H1 (cell line): ENCODE measurements around the gene ADORA1. TPM values are rescaled to one million over a fixed set of nuclear protein-coding genes. Genes with fewer than 3 reads are reported as not detected.
A peak's percentile ranks its signal among the peaks of the same experiment; 100 is the strongest.

Source experiments
- CTCF ChIA-PET: fragments of 300-600 bp; sonication (Branson Sonifier 250); formaldehyde crosslinking; loops from one replicate; lab custom pipeline; 2021; ENCODE audit not compliant: partially characterized antibody; lab: Charles Lee
- POLR2A ChIA-PET: fragments of 300-600 bp; sonication (Branson Sonifier 250); formaldehyde crosslinking; loops from one replicate; lab custom pipeline; 2021; ENCODE audit warnings: inconsistent platforms; ENCODE audit not compliant: partially characterized antibody; lab: Charles Lee
- DNase-seq, 2 experiments: peaks; one replicate each; pipeline versions ENCODE4 v3.0.0 to v3.0.0-alpha.2; 2010 to 2022; ENCODE audit warnings: low spot score in 2 of 2, low read depth in 1 of 2, mixed read lengths in 1 of 2
- FAIRE-seq: peaks from 2 replicates; lab custom pipeline; 2011; peaks lifted over from hg19 to GRCh38; lab: Jason Lieb, UNC
- H2AFZ ChIP-seq: 2 replicates; pipeline ENCODE4 v1.8.1; 2012; ENCODE audit warnings: low read length, inconsistent platforms
- H2AK5ac ChIP-seq: 2 replicates; pipeline ENCODE4 v1.6.1; 2013; ENCODE audit warnings: low read depth, low read length
- H2BK120ac ChIP-seq: replicated peaks from 2 replicates; pipeline ENCODE3; 2013; ENCODE audit warnings: low read depth, low read length, inconsistent platforms
- H2BK12ac ChIP-seq: 2 replicates; pipeline ENCODE4 v1.6.1; 2013; ENCODE audit warnings: low read depth, low read length
- H2BK15ac ChIP-seq: 2 replicates; pipeline ENCODE4 v1.6.1; 2013; ENCODE audit warnings: low read length
- H2BK20ac ChIP-seq: 2 replicates; pipeline ENCODE4 v1.6.1; 2013; ENCODE audit warnings: low read length
- H2BK5ac ChIP-seq: 2 replicates; pipeline ENCODE4 v1.6.1; 2013; ENCODE audit warnings: low read depth, low read length
- H3K14ac ChIP-seq: 2 replicates; pipeline ENCODE4 v1.6.1; 2013; ENCODE audit warnings: inconsistent platforms; ENCODE audit not compliant: insufficient read length
- H3K18ac ChIP-seq: 2 replicates; pipeline ENCODE4 v1.6.1; 2013; ENCODE audit warnings: low read length; ENCODE audit errors: extremely low read depth
- H3K23ac ChIP-seq: 2 replicates; pipeline ENCODE4 v1.6.1; 2013; ENCODE audit warnings: inconsistent platforms; ENCODE audit not compliant: insufficient read length
- H3K23me2 ChIP-seq: 2 replicates; pipeline ENCODE4 v1.6.1; 2013; ENCODE audit warnings: low read depth, low read length
- H3K27ac ChIP-seq: 2 replicates; pipeline ENCODE4 v1.6.1; 2011; ENCODE audit warnings: low read depth, low read length, inconsistent platforms
- H3K27me3 ChIP-seq, 4 experiments: replicated peaks in 1 of 4; 1 replicate in 1 of 4; 2 replicates in 3 of 4; pipeline versions ENCODE4 v1.6.1 to v1.8.1; 2011 to 2013; ENCODE audit warnings: low read length in 3 of 4, mild to moderate bottlenecking in 3 of 4, inconsistent platforms in 2 of 4, mixed read lengths in 2 of 4, moderate library complexity in 1 of 4; ENCODE audit not compliant: control insufficient read depth in 3 of 4, insufficient read depth in 3 of 4; ENCODE audit errors: extremely low read depth in 1 of 4
- H3K36me3 ChIP-seq, 4 experiments: 2 replicates each; pipeline versions ENCODE4 v1.6.1 to v1.8.1; 2011 to 2013; ENCODE audit warnings: mild to moderate bottlenecking in 4 of 4, low read length in 3 of 4, moderate library complexity in 2 of 4, control low read depth in 1 of 4, inconsistent platforms in 1 of 4; ENCODE audit not compliant: insufficient read depth in 4 of 4, control insufficient read depth in 2 of 4
- H3K4ac ChIP-seq: replicated peaks from 2 replicates; pipeline ENCODE3; 2013; ENCODE audit warnings: low read length, low read depth, mixed read lengths, inconsistent platforms; ENCODE audit not compliant: insufficient read length
- H3K4me1 ChIP-seq, 4 experiments: replicated peaks in 1 of 4; 1 replicate in 1 of 4; 2 replicates in 3 of 4; pipeline versions ENCODE4 v1.6.1 to v1.8.1; 2011 to 2013; ENCODE audit warnings: low read length in 3 of 4, inconsistent platforms in 2 of 4, mixed read lengths in 1 of 4; ENCODE audit not compliant: insufficient read depth in 4 of 4, control insufficient read depth in 3 of 4
- H3K4me2 ChIP-seq, 2 experiments: 2 replicates each; pipeline versions ENCODE4 v1.6.1 to v1.8.1; 2011 to 2013; ENCODE audit warnings: low read depth in 2 of 2, low read length in 2 of 2, control low read depth in 1 of 2, inconsistent platforms in 1 of 2, mild to moderate bottlenecking in 1 of 2; ENCODE audit not compliant: insufficient read depth in 1 of 2
- H3K4me3 ChIP-seq, 4 experiments: fragments of 200-600, 300-600 bp in 1 of 4; sonication (generic), shearing (Covaris generic), sonication (Bioruptor Twin) in 1 of 4; 2 replicates each; pipeline versions ENCODE4 v1.5.1 to v1.8.1; 2011 to 2016; ENCODE audit warnings: low read length in 4 of 4, low read depth in 3 of 4, control low read depth in 2 of 4, inconsistent platforms in 2 of 4, mild to moderate bottlenecking in 2 of 4, mixed read lengths in 1 of 4, moderate library complexity in 1 of 4; ENCODE audit not compliant: insufficient read depth in 2 of 4; ENCODE audit errors: extremely low read depth in 1 of 4
- H3K56ac ChIP-seq: replicated peaks from 2 replicates; pipeline ENCODE3; 2013; ENCODE audit warnings: low read depth, mild to moderate bottlenecking, mixed read lengths, low read length, inconsistent platforms; ENCODE audit not compliant: insufficient read length
- H3K79me1 ChIP-seq: 2 replicates; pipeline ENCODE4 v1.6.1; 2013; ENCODE audit warnings: low read depth, low read length, control low read depth
- H3K79me2 ChIP-seq, 2 experiments: 2 replicates each; pipeline versions ENCODE4 v1.6.1 to v1.8.1; 2012 to 2013; ENCODE audit warnings: low read length in 2 of 2, mild to moderate bottlenecking in 2 of 2, inconsistent platforms in 1 of 2; ENCODE audit not compliant: insufficient read depth in 2 of 2, control insufficient read depth in 1 of 2
- H3K9ac ChIP-seq, 4 experiments: replicated peaks in 1 of 4; 1 replicate in 1 of 4; 2 replicates in 3 of 4; pipeline versions ENCODE4 v1.6.1 to v1.8.1; 2011 to 2013; ENCODE audit warnings: low read depth in 3 of 4, low read length in 3 of 4, control low read depth in 2 of 4, mild to moderate bottlenecking in 2 of 4, moderate library complexity in 2 of 4, inconsistent platforms in 1 of 4; ENCODE audit errors: extremely low read depth in 1 of 4
- H3K9me3 ChIP-seq, 2 experiments: 2 replicates each; pipeline versions ENCODE4 v1.6.1 to v1.8.1; 2012 to 2013; ENCODE audit warnings: mild to moderate bottlenecking in 2 of 2, moderate library complexity in 2 of 2, control low read depth in 1 of 2, inconsistent platforms in 1 of 2, low read depth in 1 of 2, low read length in 1 of 2, mixed read lengths in 1 of 2; ENCODE audit not compliant: insufficient read depth in 2 of 2
- H4K20me1 ChIP-seq, 2 experiments: replicated peaks in 1 of 2; 2 replicates each; pipeline versions ENCODE3 to v1.8.1; 2011 to 2013; ENCODE audit warnings: inconsistent platforms in 2 of 2, low read length in 2 of 2, mild to moderate bottlenecking in 1 of 2; ENCODE audit not compliant: insufficient read depth in 2 of 2, control insufficient read depth in 1 of 2
- H4K5ac ChIP-seq: 2 replicates; pipeline ENCODE4 v1.6.1; 2013; ENCODE audit warnings: low read length, low read depth, mixed read lengths, inconsistent platforms; ENCODE audit not compliant: insufficient read length
- H4K8ac ChIP-seq: 2 replicates; pipeline ENCODE4 v1.8.0; 2013; ENCODE audit warnings: mild to moderate bottlenecking, moderate library complexity, low read length, inconsistent platforms; ENCODE audit not compliant: insufficient read depth; ENCODE audit errors: extremely low read depth
- H4K91ac ChIP-seq: replicated peaks from 2 replicates; pipeline ENCODE3; 2013; ENCODE audit warnings: low read length, mixed read lengths, inconsistent platforms; ENCODE audit not compliant: insufficient read length
- ATF2 ChIP-seq: IDR thresholded peaks from 2 replicates; pipeline ENCODE4 v1.6.1; 2012; ENCODE audit warnings: low read length, inconsistent platforms
- BACH1 ChIP-seq: IDR thresholded peaks from 2 replicates; pipeline ENCODE4 v1.6.1; 2012; ENCODE audit warnings: low read length, improper control_type of control experiment
- FOSL1 ChIP-seq: IDR thresholded peaks from 2 replicates; pipeline ENCODE4 v1.6.1; 2011; ENCODE audit warnings: mild to moderate bottlenecking, low read depth, low read length, moderate library complexity; ENCODE audit not compliant: insufficient read depth
- RAD21 ChIP-seq, 2 experiments: IDR thresholded peaks in 1 of 2; conservative IDR thresholded peaks in 1 of 2; 2 replicates each; pipeline ENCODE4 v1.6.1; 2011; ENCODE audit warnings: low read depth in 2 of 2, low read length in 2 of 2, improper control_type of control experiment in 1 of 2, inconsistent platforms in 1 of 2, mild to moderate bottlenecking in 1 of 2, moderate library complexity in 1 of 2
- TCF12 ChIP-seq: IDR thresholded peaks from 2 replicates; pipeline ENCODE4 v1.6.1; 2011; ENCODE audit warnings: low read depth, mild to moderate bottlenecking, low read length
- WGBS, 2 experiments: shearing (Covaris generic) in 1 of 2; methylation state at CpG; one replicate each; pipeline versions ENCODE4 v1.1.6 to v1.1.7; 2013 to 2015; ENCODE audit warnings: low lambda C conversion rate in 2 of 2, mixed read lengths in 2 of 2, inconsistent platforms in 1 of 2, low coverage in 1 of 2, missing lambda C conversion rate in 1 of 2; ENCODE audit not compliant: insufficient replicate concordance in 2 of 2, insufficient coverage in 1 of 2, insufficient read length in 1 of 2; ENCODE audit errors: extremely low coverage in 1 of 2, missing lambda C conversion rate in 1 of 2; 5-methylcytosine and 5-hydroxymethylcytosine counted together
- polyA plus RNA-seq, 7 experiments: library from polyadenylated mRNA; depleted of rRNA in 3 of 7; stranded (reverse) in 5 of 7; unstranded in 2 of 7; fragments of >200 nt in 5 of 7; fragments of 200-250 nt in 2 of 7; gene quantifications; 1 replicate in 5 of 7; 2 replicates in 1 of 7; 4 replicates in 1 of 7; pipeline versions ENCODE4 v1.2.1 to v1.2.3, GENCODE V29; 2011 to 2013; ENCODE audit warnings: missing spikeins in 2 of 7, mixed read lengths in 2 of 7
- total RNA-seq: library from RNA; stranded (reverse); fragmentation: NEBNext Ultra II Directional; extraction: Animal tissue kit (Norgen Biotek cat#: 25700); gene quantifications from 2 replicates; pipeline ENCODE4 v1.2.1, GENCODE V29; 2021

Gene ADORA1
- total and polyA plus RNA-seq, 2 of the 8 experiments (the other 6 are each of a cell fraction or from before 2014, with no cell fraction given), result 3.3 to 6.7 TPM

- no peaks in the 10 kb centered on the region for H3K79me1 ChIP-seq
- no peaks in the 10 kb centered on the region for H3K9me3 ChIP-seq
- no peak overlapping the region for H3K23ac ChIP-seq
- FAIRE-seq, result no peak
- WGBS, 2 experiments, result 78% methylated on average over 7 of the region's 7 CpGs; no CpG with 5 or more reads in 1 of the 2 experiments
- H3K4me3 ChIP-seq, result no peak overlapping the region
- H3K18ac ChIP-seq, result no peak overlapping the region
- H3K4me2 ChIP-seq, result no peak overlapping the region
- no peak overlapping the region for H3K56ac ChIP-seq
- H3K23me2 ChIP-seq, result no peaks in the 10 kb centered on the region
- ChIA-PET POLR2A (interaction anchor here (1.1 kb wide), 2 partner anchors 8 to 10 kb away, joined by 3 to 4 read pairs; no protein-coding TSS in a partner anchor), CTCF (interaction anchor here (0.7 to 49.1 kb wide), 15 partner anchors 10 to 148 kb away, joined by 3 to 1071 read pairs (median 5); partner anchors contain the start of genes MYOG and PPFIA4)
- no peak overlapping the region for H3K27ac ChIP-seq
- H3K4me1 ChIP-seq, result peaks cover 0 to 3% (median 2%) of the 10 kb centered on the region in 4 experiments; a peak in 2 of 7 replicates
- no peak overlapping the region for H2BK120ac ChIP-seq
- H3K27me3 ChIP-seq, result peaks cover 0 to 6% (median 3%) of the 10 kb centered on the region in 4 experiments; a peak in 4 of 7 replicates
- no peak overlapping the region for H3K14ac ChIP-seq
- H2AFZ ChIP-seq, result no peak overlapping the region
- H4K91ac ChIP-seq, result no peak overlapping the region
- no peak overlapping the region for H4K5ac ChIP-seq
- H3K36me3 ChIP-seq, result no peaks in the 10 kb centered on the region
- H2BK15ac ChIP-seq, result no peak overlapping the region
- no peak overlapping the region for H2BK5ac ChIP-seq
- no peak overlapping the region for H3K4ac ChIP-seq
- no peak overlapping the region for H3K9ac ChIP-seq
- H4K8ac ChIP-seq, result no peak overlapping the region
- H2AK5ac ChIP-seq, result no peak overlapping the region
- H2BK12ac ChIP-seq, result no peak overlapping the region
- H2BK20ac ChIP-seq, result no peak overlapping the region
- no peaks in the 10 kb centered on the region for H4K20me1 ChIP-seq
- H3K79me2 ChIP-seq, result no peaks in the 10 kb centered on the region
- DNase-seq, result peak in 1 of 2 experiments; percentile 36
- TF ChIP-seq FOSL1, result no peak
- TF ChIP-seq BACH1, result no peak
- no peak for TF ChIP-seq ATF2
- no peak for TF ChIP-seq TCF12
- no peak for TF ChIP-seq RAD21 (IDR thresholded peaks at IDR 0.05 in 1 of 2, conservative IDR thresholded peaks at IDR 0.05 in 1 of 2; ENCODE audit: low read depth in 2 of 2, low read length in 2 of 2)
Measured at GRCh38 chr1:203120325-203121153, 7.0 kb upstream of the ADORA1 start.
